ENCODE results near the gene PPP1R10.
A peak's percentile ranks its signal among the peaks of the same experiment; 100 is the strongest.
"Not testable (repeated sequence)": the region's sequence is repeated elsewhere in the genome, so short reads cannot be mapped to it uniquely, and the experiment has no call there.

Gene PPP1R10

DNA sequence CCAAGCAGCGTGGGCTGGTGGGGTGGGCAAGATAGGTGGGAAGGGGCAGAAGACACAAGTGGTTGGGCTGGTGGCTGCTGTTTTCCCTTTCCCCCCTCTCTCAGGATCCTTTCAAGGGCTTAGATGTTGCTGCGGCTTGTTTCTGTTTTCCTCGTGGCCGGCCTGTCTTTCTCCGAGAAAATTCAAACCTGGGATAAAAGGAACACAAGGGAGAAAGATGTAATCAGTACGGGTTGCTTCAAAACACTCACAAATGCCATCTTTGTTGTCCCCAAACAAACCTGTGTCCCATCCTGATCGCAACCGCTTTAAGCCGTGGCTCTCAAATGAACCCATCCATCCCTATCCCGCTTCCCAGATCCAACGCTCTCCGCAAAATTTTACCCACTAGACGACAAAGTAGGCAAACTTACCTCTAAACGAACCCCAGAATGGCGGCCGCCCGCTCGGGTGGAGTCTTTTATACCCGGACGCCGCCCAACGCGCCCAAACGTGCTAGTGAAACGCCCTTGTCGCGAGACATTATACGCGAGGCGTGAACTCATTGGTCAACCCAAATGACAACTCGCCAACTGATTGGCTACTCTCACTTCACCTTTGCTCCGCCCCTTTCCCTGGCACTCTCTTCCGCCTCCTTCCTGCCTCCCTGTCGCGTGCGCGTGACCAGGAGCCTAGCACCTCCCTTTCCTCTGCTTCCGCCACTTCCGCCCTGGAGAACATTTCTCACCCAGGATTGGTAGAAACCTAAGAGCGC, at the start of gene PPP1R10:
Gene PPP1R10 (minus strand): TSS at position 433 of the 754 bp plus-strand sequence. CDS start 7,299 bp downstream, outside the sequence.
- peak; percentile 93 for DNase-seq (ENCODE audit: low spot score)

GRCh38 chr6:30666300-30666699, 49.3 kb upstream of the PPP1R10 start:
- not testable (repeated sequence) for DNase-seq (ENCODE audit: low spot score)

- DNase-seq (ENCODE audit: low spot score) = no peak
Observed at GRCh38 chr6:30664994-30665767, 48.1 kb upstream of the PPP1R10 start.

GRCh38 chr6:30657922-30658321, 40.9 kb upstream of the PPP1R10 start:
- DNase-seq (ENCODE audit: low spot score) = not testable (repeated sequence)

DNA sequence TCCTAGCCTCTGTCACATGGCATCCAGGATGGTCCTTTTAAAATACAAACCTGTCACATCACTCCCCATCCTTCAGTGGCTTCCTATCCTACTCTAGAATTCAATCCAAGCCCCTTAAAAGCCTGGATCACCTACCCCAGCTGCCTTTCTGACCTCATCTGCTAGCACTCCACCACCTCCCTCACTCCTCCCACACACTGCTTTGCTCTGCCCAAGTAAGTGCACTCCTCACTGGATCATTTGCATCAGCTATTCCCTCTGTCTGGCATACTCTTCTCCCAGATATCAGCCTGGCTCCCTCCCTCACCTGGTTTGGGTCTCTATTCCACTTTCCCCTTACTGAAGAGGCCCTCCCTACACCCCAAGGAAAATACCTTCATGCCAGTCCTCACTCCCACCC, 40.4 kb upstream of the PPP1R10 start:
- no peak for DNase-seq (ENCODE audit: low spot score)

- DNase-seq (ENCODE audit: low spot score) = no peak
Observed at GRCh38 chr6:30656513-30656912, 39.5 kb upstream of the PPP1R10 start.

DNA sequence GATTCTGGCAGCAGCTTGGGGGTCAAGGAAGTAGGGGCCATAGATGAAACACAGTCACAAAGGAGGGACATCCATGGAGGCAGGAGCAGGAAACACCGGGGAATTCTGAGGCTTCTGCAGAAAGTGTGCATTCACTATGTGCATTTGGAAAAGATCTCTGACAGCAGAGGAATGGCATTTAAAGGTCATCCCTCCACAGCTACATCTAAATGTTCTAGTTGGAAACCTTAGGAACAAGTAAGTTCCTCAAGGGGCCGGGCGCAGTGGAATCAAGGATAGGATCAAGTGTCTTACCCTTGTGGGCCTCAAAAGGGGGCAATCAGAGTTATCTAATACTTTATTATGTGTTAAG, 38.7 kb upstream of the PPP1R10 start:
- no peak for DNase-seq (ENCODE audit: low spot score)

GRCh38 chr6:30654798-30655742, 38.0 kb upstream of the PPP1R10 start:
- no peak for DNase-seq (ENCODE audit: low spot score)

DNA sequence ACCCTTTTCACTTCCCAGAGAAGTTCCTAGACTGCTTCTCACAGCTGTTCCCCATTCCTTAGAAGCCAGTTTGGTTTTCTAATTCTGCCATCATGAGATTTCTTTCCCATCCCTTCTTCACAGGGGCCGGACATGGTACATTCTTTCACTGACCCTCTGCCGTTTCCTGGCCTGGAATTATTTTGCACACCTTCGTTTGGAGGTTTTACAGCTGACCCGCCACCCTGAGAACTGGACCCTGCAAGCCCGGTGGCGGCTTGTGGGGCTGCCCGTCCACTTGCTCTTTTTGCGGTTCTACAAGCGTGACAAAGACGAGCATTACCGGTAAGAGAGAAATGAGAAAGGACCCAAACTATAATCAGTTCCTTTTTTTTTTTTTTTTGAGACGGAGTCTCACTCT, 34.1 kb upstream of the PPP1R10 start:
- DNase-seq (ENCODE audit: low spot score) = no peak

DNA sequence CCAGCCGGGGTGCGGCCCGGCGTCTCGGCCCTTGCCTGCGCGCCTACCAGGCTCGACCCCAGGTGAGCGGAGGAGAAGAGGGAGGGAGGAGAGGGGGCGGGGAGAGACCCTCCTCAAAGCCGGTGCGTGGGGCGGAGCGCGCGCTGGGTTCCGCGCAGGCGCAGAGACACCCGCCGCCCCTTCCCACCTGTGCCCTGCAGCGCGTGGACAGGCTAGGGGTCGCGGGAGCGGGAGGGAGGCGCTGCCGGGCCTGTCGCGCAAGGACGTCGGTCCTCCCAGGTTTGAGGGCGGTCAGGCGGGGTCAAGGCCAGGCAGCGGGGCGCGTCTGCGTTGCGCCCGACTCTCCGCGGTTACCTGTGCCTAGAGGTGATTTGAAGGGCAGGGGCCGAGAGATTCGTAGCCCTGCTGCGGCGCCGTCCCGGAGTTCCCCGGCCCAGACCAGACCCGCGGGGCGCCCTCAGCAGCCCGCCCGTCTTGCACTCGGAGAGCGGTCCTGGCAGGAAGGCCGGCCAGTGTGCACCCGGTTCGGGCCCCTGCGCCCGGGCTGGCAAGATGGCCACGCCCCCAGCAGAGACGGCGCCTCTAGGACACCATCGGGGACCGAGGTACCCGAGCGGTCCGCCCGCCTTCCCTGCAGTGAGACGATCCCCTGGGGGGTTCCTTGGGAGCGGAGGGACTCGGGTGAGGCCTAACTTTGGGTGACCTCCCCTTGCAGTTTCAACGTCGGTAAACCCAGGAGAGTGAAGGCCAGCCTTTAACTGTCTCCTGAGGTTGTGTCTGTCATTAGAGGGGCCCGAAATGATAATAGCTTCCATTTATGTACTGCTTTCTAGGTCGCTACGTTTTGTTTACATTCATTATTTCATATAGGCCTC, 30.4 kb upstream of the PPP1R10 start:
- peak; percentile 84 for DNase-seq (ENCODE audit: low spot score)

DNA sequence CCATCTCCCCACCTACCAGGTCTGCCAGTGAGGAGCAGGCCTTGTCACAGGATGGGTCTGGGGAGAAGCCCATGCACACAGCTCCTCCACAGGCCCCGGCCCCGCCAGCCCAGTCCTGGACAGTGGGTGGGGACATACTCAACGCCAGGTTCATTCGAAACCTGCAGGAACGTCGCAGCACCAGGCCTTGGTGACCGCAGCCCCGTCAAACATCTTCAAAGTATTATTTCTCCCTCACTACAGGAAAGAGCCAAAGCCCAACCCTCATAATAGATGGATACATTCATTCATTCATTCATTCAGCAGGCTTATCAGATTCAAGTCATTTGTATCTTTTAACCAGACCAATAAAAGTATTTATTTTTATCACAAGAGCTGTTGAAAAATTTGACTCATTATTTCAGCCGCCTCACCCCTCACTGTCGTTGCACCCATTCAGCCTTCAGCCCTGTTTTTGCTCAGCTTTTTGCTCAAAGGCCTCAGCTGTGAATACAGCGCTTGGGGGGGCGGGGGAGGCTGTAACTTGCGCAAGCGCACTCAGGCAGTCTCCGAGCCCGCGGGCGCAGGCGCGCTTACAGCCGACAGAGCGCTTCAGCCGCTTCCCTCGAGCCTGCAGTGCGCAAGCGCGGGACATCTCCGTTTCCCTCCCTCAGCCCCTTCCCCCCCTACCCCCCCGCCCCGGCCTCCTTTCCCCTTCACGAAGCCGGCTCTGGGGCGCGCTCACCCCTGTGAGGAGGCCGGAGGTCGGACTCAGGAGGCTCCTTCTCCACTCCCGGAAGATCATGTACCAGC, 29.6 kb upstream of the PPP1R10 start, which contains the start of gene C6orf136:
Gene C6orf136 (plus strand): TSS at position 684 of the 792 bp plus-strand sequence. CDS start 99 bp downstream, at position 783.
- peak; percentile 99 for DNase-seq (ENCODE audit: low spot score)

GRCh38 chr6:30645989-30646388, 28.9 kb upstream of the PPP1R10 start:
- no peak for DNase-seq (ENCODE audit: low spot score)

GRCh38 chr6:30644769-30645168, 27.7 kb upstream of the PPP1R10 start:
- no peak for DNase-seq (ENCODE audit: low spot score)

GRCh38 chr6:30643656-30644055, 26.6 kb upstream of the PPP1R10 start:
- no peak for DNase-seq (ENCODE audit: low spot score)

- DNase-seq (ENCODE audit: low spot score) = no peak
Observed at GRCh38 chr6:30641048-30641447, 24.0 kb upstream of the PPP1R10 start.

DNA sequence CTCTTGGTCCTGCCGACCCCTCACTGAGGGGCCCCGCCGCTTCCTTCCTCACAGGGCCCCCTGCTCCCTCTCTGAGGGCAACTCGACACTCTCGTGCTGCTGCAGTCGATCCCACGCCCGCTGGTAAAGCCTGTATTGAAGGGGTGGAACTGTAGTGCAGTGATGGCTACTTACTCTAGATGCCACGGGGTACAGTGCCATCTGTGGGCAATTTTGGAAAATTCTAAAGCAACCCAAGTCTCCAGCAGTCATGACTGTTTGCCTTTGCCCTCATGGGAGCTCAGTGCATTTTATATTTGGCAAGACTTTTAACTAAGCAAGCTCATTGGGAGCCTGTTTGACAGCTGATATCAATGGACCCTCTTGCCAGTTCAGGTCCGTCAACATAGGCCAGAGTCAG, 23.4 kb upstream of the PPP1R10 start:
- DNase-seq (ENCODE audit: low spot score) = no peak

DNA sequence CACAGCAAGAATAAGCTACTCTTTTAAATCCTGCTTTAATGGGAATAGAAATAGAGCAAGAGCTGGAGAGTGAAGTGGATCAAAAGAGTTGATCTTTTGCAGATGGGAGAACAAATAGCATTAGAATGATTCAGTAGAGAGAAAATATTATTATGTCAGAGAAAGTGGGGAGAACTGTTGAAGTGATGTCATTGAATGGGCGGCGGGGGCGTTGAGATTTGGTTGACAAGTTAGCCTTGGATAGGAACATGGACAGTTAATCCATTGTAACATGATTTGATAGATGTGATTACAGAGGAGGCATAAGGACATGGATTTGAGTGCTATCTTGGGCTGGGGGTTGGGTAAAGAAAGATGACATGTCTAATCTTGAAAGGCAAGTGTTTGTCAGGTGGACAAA, 18.8 kb upstream of the PPP1R10 start:
- DNase-seq (ENCODE audit: low spot score) = no peak

DNA sequence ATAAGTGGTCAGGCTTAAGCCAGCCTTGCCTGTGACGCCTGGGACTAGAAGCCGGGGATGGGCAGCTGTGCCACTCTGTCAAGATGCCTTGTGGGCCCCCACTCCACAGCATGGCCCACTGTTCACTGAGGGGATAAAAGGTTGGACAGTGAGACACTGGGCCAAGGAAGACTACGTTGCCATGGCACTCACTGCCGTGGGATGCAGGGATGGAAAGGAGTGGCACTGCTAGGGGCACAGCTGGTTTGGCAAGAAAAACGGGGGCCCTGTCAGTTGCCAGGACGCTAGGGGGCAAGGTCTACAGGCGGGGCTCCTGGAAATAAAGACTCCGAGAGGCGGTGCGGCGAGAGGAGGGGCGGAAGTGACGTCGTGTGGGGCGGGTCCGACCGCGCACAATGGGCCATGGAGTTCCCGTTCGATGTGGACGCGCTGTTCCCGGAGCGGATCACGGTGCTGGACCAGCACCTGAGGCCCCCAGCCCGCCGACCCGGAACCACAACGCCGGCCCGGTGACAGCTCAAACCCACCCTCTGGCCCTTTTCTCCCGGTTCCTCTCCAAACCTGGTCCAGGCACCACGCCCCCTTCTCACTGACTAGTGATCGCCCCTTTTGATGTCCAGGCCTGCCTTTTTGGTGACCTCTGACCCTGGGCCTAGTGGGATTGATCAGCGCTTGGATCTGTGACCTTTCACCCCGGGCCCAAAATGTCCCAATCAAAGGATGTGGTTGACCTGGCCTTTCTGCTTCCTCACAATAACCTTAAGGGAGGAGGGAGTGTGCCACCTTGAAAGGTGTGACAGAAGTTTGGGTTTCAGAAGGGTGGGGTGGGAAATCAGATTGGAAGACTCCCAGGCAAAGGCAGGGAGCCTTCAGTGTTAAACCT, 9.7 kb upstream of the PPP1R10 start, which contains the start of gene ATAT1:
Gene ATAT1 (plus strand): TSS at position 391 of the 883 bp plus-strand sequence.
- DNase-seq (ENCODE audit: low spot score) = peak; percentile 87

DNA sequence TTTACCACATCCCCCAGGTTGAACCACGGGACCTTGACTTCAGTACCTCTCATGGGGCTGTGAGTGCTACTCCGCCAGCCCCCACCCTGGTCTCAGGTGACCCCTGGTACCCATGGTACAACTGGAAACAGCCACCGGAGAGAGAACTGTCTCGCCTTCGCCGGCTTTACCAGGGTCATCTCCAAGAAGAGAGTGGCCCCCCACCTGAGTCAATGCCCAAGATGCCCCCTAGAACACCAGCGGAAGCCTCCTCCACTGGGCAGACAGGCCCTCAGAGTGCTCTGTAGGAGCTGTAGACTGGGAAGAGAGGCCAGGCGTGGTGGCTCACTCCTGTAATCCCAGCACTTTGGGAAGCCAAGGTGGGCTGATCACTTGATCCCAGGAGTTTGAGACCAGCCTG, 8.5 kb upstream of the PPP1R10 start:
- no peak for DNase-seq (ENCODE audit: low spot score)

Data from AG08396 (cell line).